GM23338 (cell line): ENCODE data around the gene SLC2A13. TPM values are rescaled to one million over a fixed set of nuclear protein-coding genes. Genes with fewer than 3 reads are reported as not detected.
"Not testable (repeated sequence)": the region's sequence is repeated elsewhere in the genome, so short reads cannot be mapped to it uniquely, and the experiment has no call there.

Source experiments
- ATAC-seq: fragments of 200-7000 bp; cut with Tn5 transposase; 3 replicates; pipeline ENCODE4 v1.9.1; 2020
- DNase-seq: peaks from one replicate; pipeline ENCODE4 v3.0.0-alpha.2; 2015; ENCODE audit warnings: low spot score
- H2AFZ ChIP-seq: fragments of 200-600 bp; sonication (generic); 2 replicates; pipeline ENCODE4 v1.8.0; 2016; ENCODE audit warnings: antibody characterized with exemption, mild to moderate bottlenecking, moderate library complexity
- H3F3A ChIP-seq: fragments of 200-600 bp; sonication (generic); replicated peaks from 2 replicates; pipeline ENCODE4 v1.8.0; 2017; ENCODE audit warnings: antibody characterized with exemption, mixed run types, low read depth
- H3K27ac ChIP-seq: fragments of 200-600 bp; sonication (generic); 2 replicates; pipeline ENCODE4 v1.6.1; 2016; ENCODE audit warnings: low read depth
- H3K27me3 ChIP-seq: fragments of 200-600 bp; sonication (generic); 2 replicates; pipeline ENCODE4 v1.8.0; 2016; ENCODE audit warnings: mild to moderate bottlenecking, mixed run types, moderate library complexity; ENCODE audit not compliant: insufficient read depth
- H3K36me3 ChIP-seq: fragments of 200-600 bp; sonication (generic); 2 replicates; pipeline ENCODE4 v1.8.0; 2016; ENCODE audit warnings: mild to moderate bottlenecking; ENCODE audit not compliant: insufficient read depth
- H3K4me1 ChIP-seq: fragments of 200-600 bp; sonication (generic); 2 replicates; pipeline ENCODE4 v1.8.0; 2016; ENCODE audit warnings: mild to moderate bottlenecking, moderate library complexity; ENCODE audit not compliant: insufficient read depth
- H3K4me2 ChIP-seq: fragments of 200-600 bp; sonication (generic); 2 replicates; pipeline ENCODE4 v1.7.1; 2017; ENCODE audit warnings: mixed run types
- H3K4me3 ChIP-seq: fragments of 200-600 bp; sonication (generic); 2 replicates; pipeline ENCODE4 v1.6.1; 2016; ENCODE audit warnings: mixed run types
- H3K79me2 ChIP-seq: fragments of 200-600 bp; sonication (generic); replicated peaks from 2 replicates; pipeline ENCODE4 v1.8.0; 2017; ENCODE audit warnings: mild to moderate bottlenecking; ENCODE audit not compliant: insufficient read depth
- H3K9me2 ChIP-seq: fragments of 200-600 bp; sonication (generic); 2 replicates; pipeline ENCODE4 v1.8.0; 2017; ENCODE audit not compliant: insufficient read depth
- H4K20me1 ChIP-seq: fragments of 200-600 bp; sonication (generic); replicated peaks from 2 replicates; pipeline ENCODE4 v1.8.0; 2017; ENCODE audit warnings: mild to moderate bottlenecking; ENCODE audit not compliant: insufficient read depth
- H3K27ac Mint-ChIP-seq: 2 replicates; pipeline ENCODE4 v1.8.0; 2020; ENCODE audit warnings: inconsistent platforms, mild to moderate bottlenecking, moderate library complexity, mixed read lengths
- H3K27me3 Mint-ChIP-seq: 3 replicates; pipeline ENCODE4 v1.8.0; 2022; ENCODE audit warnings: low read depth, mild to moderate bottlenecking, moderate library complexity, mixed read lengths, inconsistent platforms; ENCODE audit not compliant: insufficient read depth, poor library complexity
- H3K36me3 Mint-ChIP-seq: 3 replicates; pipeline ENCODE4 v1.8.0; 2021; ENCODE audit warnings: low read depth, mild to moderate bottlenecking, inconsistent platforms, moderate library complexity, mixed read lengths
- H3K4me1 Mint-ChIP-seq: 3 replicates; pipeline ENCODE4 v1.8.0; 2020; ENCODE audit warnings: mild to moderate bottlenecking, inconsistent platforms, mixed read lengths
- H3K4me3 Mint-ChIP-seq: 3 replicates; pipeline ENCODE4 v1.8.0; 2021; ENCODE audit warnings: moderate library complexity, mild to moderate bottlenecking, inconsistent platforms, mixed read lengths
- H3K9me3 Mint-ChIP-seq: 3 replicates; pipeline ENCODE4 v1.8.0; 2020; ENCODE audit warnings: moderate library complexity, mild to moderate bottlenecking, inconsistent platforms, mixed read lengths
- JUNB ChIP-seq: IDR thresholded peaks from one replicate; pipeline ENCODE4 v1.6.1; 2016; ENCODE audit warnings: antibody characterized with exemption; ENCODE audit not compliant: unreplicated experiment
- NANOG ChIP-seq: IDR thresholded peaks from 2 replicates; pipeline ENCODE4 v1.6.1; 2016; ENCODE audit warnings: antibody characterized with exemption, borderline replicate concordance
- ZNF114 ChIP-seq: fragments of 250-450 bp; sonication (Bioruptor Pico); IDR thresholded peaks from 2 replicates; pipeline ENCODE4 v1.5.0; 2020; ENCODE audit warnings: mild to moderate bottlenecking, moderate library complexity
- polyA plus RNA-seq: library from polyadenylated mRNA; unstranded; fragments of >200 nt; fragmentation: Nextera tagmentation; extraction: Ambion mirVana; gene quantifications from 2 replicates; pipeline ENCODE4 v1.2.1, GENCODE V29; 2016
- total RNA-seq: library from RNA; depleted of rRNA; stranded (reverse); fragments of >200 nt; shearing (Covaris generic); gene quantifications from 2 replicates; pipeline ENCODE4 v1.2.3, GENCODE V29; 2014
- TF ChIP-seq, protein P1 (sequence below): IDR thresholded peaks from 2 replicates; pipeline ENCODE4 v1.6.1; 2016; ENCODE audit warnings: antibody characterized with exemption

Gene SLC2A13
- total and polyA plus RNA-seq, 2 experiments from 2014 or later: 6.8 to 22.7 TPM

DNA sequence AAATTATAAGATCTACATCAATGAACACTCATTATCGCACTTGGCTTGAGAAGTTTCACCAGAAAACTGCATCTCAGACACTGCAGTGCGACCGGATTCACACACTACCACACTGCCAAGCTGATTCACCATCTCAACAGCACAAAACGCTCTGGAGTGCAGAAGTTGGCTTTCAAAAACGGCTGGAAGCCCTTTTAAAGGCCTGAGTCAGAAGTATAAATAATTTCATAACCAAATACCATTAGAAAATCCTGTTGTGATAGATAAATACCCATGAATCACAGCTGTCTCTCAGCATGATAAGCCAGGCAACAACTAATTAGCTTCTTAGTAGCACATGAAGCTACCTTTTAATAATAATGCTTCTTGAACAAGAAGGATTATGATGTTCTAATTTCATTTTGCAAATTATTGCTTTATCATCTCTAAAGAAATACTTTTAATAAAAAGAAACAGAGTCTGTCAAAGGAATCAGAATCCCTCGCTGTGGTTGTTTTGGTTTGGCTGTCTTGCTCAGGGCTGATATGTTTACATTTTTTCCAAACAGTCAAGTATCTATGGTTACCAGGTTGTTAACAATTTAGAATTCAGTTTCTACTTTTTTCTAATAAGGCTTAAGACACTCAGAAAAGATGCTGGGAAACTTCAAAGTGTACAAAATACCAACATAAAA lies 51.2 kb downstream of the SLC2A13 start:
- no peak for ATAC-seq
- no peak for TF ChIP-seq JUNB
- no peak for TF ChIP-seq ZNF114 (CRISPR knock-in tag)

DNA sequence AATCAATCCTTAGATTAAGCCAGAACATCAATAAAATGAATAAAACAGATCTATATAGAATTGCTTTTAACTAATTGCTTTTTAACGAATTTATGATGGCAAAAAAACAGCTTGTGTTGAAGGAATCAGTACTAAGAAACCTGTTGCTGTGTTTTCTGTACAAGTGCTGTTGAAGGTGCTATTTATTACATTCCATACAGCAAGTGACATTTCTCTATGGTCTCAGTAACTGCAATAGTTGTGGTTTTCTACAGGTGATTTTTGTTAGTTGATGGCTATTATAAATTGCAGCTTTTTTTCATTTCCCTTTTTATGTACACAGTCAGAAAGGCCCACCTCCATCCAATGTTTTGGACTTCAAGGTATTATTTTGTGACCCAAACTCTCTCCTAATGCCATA lies 56.6 kb downstream of the SLC2A13 start:
- H4K20me1 ChIP-seq: no peaks in the 10 kb centered on the region

More for the DNA sequence above, 51.2 kb downstream of the SLC2A13 start:
- Histone ChIP-seq H3K9me2 (0 out of 2 replicates have a peak, but pooled peaks cover 5% of the 10 kb centered on the region), H3K79me2 (peaks cover 2% of the 10 kb centered on the region; the same call in 1 of the 2 replicates), H3K27me3 (no peaks in the 10 kb centered on the region), H3K4me1 (no peaks in the 10 kb centered on the region), H3K27ac (no peak overlapping the region), H3K4me2 (no peak overlapping the region), H4K20me1 (no peaks in the 10 kb centered on the region), H3K36me3 (no peaks in the 10 kb centered on the region), H3K4me3 (no peak overlapping the region), H2AFZ (no peak overlapping the region), H3F3A (no peaks in the 10 kb centered on the region)
- H3K36me3 Mint-ChIP-seq: no peaks in the 10 kb centered on the region
- H3K27ac Mint-ChIP-seq: no peak overlapping the region
- H3K4me1 Mint-ChIP-seq: no peaks in the 10 kb centered on the region
- no peak for DNase-seq
- no peak overlapping the region for H3K4me3 Mint-ChIP-seq
- H3K27me3 Mint-ChIP-seq: no peaks in the 10 kb centered on the region
- H3K9me3 Mint-ChIP-seq: no peaks in the 10 kb centered on the region

DNA sequence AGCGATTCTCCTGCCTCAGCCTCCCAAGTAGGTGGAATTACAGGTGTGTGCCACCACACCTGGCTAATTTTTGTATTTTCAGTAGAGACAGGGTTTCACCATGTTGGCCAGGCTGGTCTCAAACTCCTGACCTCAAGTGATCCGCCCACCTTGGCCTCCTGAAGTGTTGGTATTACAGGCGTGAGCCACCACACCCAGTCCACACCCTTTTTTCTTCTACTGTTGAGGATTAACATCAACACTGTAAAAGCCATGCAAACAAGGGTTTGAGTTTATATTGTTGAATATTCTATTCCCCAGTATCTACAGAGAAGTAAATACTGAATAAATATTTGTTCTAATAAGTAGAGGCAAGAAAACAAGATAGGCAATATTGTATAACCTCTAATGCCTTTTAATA lies 58.9 kb downstream of the SLC2A13 start:
- H3K9me2 ChIP-seq, H3K4me3 ChIP-seq, H2AFZ ChIP-seq, H3K27ac ChIP-seq, DNase-seq, H3K4me1 ChIP-seq, H3K27ac Mint-ChIP-seq, H3F3A ChIP-seq, H3K36me3 ChIP-seq, H4K20me1 ChIP-seq, H3K36me3 Mint-ChIP-seq, H3K27me3 ChIP-seq, H3K27me3 Mint-ChIP-seq, H3K4me2 ChIP-seq, H3K4me3 Mint-ChIP-seq, H3K79me2 ChIP-seq, H3K9me3 Mint-ChIP-seq, H3K4me1 Mint-ChIP-seq, ATAC-seq: not testable (repeated sequence)

More for the DNA sequence above, 56.6 kb downstream of the SLC2A13 start:
- Histone ChIP-seq H3K27ac (no peak overlapping the region), H3F3A (no peaks in the 10 kb centered on the region), H3K4me2 (no peak overlapping the region), H3K79me2 (peaks cover 8% of the 10 kb centered on the region), H3K4me3 (no peak overlapping the region), H3K36me3 (no peaks in the 10 kb centered on the region), H3K27me3 (no peaks in the 10 kb centered on the region), H3K4me1 (no peaks in the 10 kb centered on the region), H2AFZ (no peak overlapping the region), H3K9me2 (0 out of 2 replicates have a peak, but pooled peaks cover 5% of the 10 kb centered on the region)
- H3K4me3 Mint-ChIP-seq: no peak overlapping the region
- peaks cover 2% of the 10 kb centered on the region for H3K27me3 Mint-ChIP-seq
- H3K9me3 Mint-ChIP-seq: no peaks in the 10 kb centered on the region
- no peak overlapping the region for H3K27ac Mint-ChIP-seq
- no peaks in the 10 kb centered on the region for H3K4me1 Mint-ChIP-seq
- DNase-seq (no peak), ATAC-seq (no peak)
- TF ChIP-seq NANOG: no peak
- H3K36me3 Mint-ChIP-seq: no peaks in the 10 kb centered on the region

DNA sequence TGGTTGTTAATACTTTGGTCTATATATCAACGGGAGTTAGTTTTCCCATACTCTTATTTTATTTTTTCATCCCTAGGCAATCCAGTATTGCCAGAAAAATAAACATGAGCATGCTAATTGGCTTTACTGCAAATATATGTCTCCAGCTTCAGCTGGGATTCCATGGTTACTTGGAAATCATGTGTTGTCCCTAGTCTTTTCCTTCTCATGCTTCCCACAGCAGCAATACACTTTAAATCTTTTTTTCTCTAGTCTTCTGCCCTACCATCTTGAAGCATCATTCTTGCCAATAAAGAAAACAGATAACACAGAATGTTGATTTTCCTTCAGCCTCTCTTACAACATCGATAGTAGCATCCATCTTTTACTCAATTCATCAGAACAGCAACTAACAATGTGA lies 60.2 kb downstream of the SLC2A13 start:
- no peaks in the 10 kb centered on the region; the same call in 2 of the 3 replicates for H3K36me3 Mint-ChIP-seq
- H3K9me3 Mint-ChIP-seq: no peaks in the 10 kb centered on the region
- Histone ChIP-seq H3F3A (no peaks in the 10 kb centered on the region), H3K27ac (no peak overlapping the region), H2AFZ (no peak overlapping the region), H3K27me3 (no peaks in the 10 kb centered on the region), H3K4me2 (no peak overlapping the region), H4K20me1 (no peaks in the 10 kb centered on the region), H3K36me3 (no peaks in the 10 kb centered on the region), H3K9me2 (no peaks in the 10 kb centered on the region), H3K4me3 (no peak overlapping the region), H3K4me1 (no peaks in the 10 kb centered on the region), H3K79me2 (peaks cover 5% of the 10 kb centered on the region; the same call in 1 of the 2 replicates)
- H3K4me3 Mint-ChIP-seq: no peak overlapping the region
- no peak for TF ChIP-seq ZNF114 (CRISPR knock-in tag)
- TF ChIP-seq, protein P1, sequence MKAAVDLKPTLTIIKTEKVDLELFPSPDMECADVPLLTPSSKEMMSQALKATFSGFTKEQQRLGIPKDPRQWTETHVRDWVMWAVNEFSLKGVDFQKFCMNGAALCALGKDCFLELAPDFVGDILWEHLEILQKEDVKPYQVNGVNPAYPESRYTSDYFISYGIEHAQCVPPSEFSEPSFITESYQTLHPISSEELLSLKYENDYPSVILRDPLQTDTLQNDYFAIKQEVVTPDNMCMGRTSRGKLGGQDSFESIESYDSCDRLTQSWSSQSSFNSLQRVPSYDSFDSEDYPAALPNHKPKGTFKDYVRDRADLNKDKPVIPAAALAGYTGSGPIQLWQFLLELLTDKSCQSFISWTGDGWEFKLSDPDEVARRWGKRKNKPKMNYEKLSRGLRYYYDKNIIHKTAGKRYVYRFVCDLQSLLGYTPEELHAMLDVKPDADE: no peak
- DNase-seq: no peak
- ATAC-seq: no peak
- no peak overlapping the region for H3K27ac Mint-ChIP-seq
- peaks cover 3% of the 10 kb centered on the region for H3K27me3 Mint-ChIP-seq
- H3K4me1 Mint-ChIP-seq: no peaks in the 10 kb centered on the region
